NCI-H1092 (cell line): Measurements from ENCODE around the gene ISYNA1.

Source experiments
- DNase-seq: peaks from one replicate; lab custom pipeline; 2025; lab: John Stamatoyannopoulos, UW

Gene ISYNA1

GRCh38 chr19:18431351-18432197 is 6.4 kb downstream of the ISYNA1 start:
- no peak for DNase-seq

GRCh38 chr19:18430417-18431144 is 7.4 kb downstream of the ISYNA1 start:
- DNase-seq, result no peak

GRCh38 chr19:18429717-18430416 is 8.1 kb downstream of the ISYNA1 start:
- no peak for DNase-seq

GRCh38 chr19:18428787-18429674 is 8.9 kb downstream of the ISYNA1 start:
- peak; percentile 81 for DNase-seq

GRCh38 chr19:18428173-18428786 is 9.7 kb downstream of the ISYNA1 start:
- DNase-seq, result no peak

- no peak for DNase-seq
Observed at GRCh38 chr19:18427743-18428113, 10.2 kb downstream of the ISYNA1 start.

- DNase-seq, result no peak
Observed at GRCh38 chr19:18427080-18427742, 10.7 kb downstream of the ISYNA1 start.

GRCh38 chr19:18426416-18426767 is 11.5 kb downstream of the ISYNA1 start:
- no peak for DNase-seq

GRCh38 chr19:18425515-18426415 is 12.2 kb downstream of the ISYNA1 start:
- no peak for DNase-seq

GRCh38 chr19:18424890-18425514 is 12.9 kb downstream of the ISYNA1 start:
- DNase-seq, result no peak

GRCh38 chr19:18424122-18424889 is 13.6 kb downstream of the ISYNA1 start:
- DNase-seq, result no peak

GRCh38 chr19:18423258-18424020 is 14.5 kb downstream of the ISYNA1 start:
- DNase-seq, result no peak

- no peak for DNase-seq
Observed at GRCh38 chr19:18422530-18423191, 15.3 kb downstream of the ISYNA1 start.

GRCh38 chr19:18421371-18421959 is 16.5 kb downstream of the ISYNA1 start:
- no peak for DNase-seq

- DNase-seq, result no peak
Observed at GRCh38 chr19:18420930-18421329, 17.0 kb downstream of the ISYNA1 start.

- no peak for DNase-seq
Observed at GRCh38 chr19:18419699-18420460, 18.1 kb downstream of the ISYNA1 start.
